Measurements from ENCODE around the gene RETN.
A peak's percentile ranks its signal among the peaks of the same experiment; 100 is the strongest.
"Not testable (repeated sequence)": the region's sequence is repeated elsewhere in the genome, so short reads cannot be mapped to it uniquely, and the experiment has no call there.

Gene RETN

GRCh38 chr19:7638802-7639465, 29.9 kb upstream of the RETN start:
- DNase-seq = no peak

DNA sequence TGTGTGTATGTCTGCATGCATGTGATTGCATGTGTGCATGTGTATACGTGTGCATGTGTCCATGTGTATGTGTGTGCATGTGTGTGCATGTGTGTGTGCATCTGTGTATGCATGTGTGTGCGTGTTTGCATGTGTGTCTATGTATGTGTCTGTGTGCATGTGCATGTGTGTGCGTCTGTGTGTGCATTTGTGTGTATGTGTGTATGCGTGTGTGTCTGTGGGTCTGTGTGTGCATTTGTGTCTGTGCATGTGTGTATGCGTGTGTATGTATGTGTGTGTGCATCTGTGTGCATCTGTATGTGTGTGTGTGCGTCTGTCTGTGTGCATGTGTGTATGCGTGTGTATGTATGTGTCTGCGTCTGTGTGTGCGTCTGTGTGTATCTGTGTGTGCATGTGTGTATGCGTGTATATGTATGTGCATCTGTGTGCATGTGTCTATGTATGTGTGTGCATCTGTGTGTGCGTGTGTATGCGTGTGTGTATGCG, 28.9 kb upstream of the RETN start:
- DNase-seq = no peak

DNA sequence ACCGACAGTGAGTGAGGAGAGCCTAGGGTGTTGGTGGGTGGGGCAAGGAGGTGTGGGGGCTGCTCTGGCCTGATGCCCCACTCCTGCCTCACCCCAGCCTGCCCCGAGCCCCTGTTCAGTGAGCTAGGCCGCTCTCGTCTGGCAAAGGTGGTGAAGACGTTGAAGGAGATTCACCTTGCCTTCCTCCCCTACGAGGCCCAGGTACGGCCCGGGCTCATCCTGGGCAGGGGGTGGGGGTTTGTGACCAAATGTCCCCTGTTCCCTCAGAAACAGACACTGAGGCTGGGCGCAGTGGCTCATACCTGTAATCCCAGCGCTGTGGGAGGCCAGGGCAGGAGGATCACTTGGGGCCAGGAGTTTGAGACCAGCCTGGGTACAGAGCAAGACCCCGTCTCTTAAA, 28.0 kb upstream of the RETN start:
- DNase-seq = no peak

DNA sequence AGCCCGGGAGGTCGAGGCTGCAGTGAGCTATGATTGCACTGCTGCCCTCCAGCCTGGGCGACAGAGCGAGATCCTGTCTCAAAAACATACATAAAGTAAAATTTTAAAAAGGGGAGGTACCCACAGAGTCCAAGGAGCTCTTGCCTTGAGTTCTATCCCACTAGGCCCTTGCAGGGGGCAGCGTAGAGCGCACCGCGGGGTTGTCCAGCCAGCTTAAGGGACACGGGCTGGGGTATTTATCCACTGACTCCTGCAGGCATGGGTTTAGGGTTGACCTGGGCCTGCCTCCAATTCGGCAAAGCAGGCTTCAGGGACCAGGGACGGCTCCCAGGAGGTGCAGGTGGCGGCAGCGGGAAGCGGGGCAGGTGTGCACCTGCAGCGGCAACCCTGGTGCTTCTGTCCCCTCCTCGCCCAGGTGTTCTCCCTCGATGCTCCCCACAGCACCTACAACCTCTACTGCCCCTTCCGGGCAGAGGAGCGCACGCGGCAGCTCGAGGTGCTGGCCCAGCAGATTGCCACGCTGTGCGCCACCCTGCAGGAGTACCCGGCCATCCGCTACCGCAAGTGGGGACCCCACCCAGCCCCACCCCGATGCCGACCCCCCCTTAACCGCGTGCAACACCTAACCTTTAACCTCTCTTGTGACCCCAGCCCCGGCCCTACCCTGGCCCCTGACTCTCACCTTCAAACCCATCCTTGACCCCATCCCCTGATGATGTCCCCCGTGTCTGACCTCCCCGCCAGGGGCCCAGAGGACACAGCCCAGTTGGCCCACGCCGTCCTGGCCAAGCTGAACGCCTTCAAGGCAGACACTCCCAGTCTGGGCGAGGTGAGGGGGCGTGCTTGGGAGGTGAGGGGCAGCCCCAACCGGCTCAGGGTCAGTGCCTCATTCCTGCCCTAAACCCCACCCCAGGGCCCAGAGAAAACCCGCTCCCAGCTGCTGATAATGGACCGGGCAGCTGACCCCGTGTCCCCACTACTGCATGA, 27.3 kb upstream of the RETN start:
- no peak for DNase-seq

DNA sequence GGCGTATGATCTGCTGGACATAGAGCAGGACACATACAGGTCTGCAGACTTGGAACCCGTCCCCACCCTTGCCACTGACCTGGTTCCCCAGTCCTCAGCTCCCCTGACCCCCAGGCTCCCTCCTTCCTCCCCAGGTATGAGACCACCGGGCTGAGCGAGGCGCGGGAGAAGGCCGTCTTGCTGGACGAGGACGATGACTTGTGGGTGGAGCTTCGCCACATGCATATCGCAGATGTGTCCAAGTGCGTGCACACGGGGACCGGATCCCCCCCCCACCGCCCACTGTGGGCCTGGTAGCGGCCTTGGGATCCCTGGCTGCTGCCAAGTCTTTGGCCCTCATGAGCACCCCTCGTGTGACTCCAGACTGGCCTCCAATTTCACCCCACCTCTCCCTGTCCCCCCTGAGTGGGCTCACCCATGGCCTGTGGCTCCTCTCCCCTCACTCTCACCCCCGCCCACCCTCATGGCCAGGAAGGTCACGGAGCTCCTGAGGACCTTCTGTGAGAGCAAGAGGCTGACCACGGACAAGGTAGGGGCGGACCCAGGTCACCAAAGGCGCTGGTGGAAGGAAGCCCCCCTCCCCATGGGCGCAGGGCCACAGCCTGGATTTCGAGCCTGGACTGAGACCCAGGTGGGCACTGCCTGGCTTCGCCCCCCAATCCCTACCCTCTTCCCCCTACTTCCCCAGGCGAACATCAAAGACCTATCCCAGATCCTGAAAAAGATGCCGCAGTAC, 26.4 kb upstream of the RETN start:
- DNase-seq = no peak

- no peak for DNase-seq
Measured at GRCh38 chr19:7643031-7643415, 25.8 kb upstream of the RETN start.

DNA sequence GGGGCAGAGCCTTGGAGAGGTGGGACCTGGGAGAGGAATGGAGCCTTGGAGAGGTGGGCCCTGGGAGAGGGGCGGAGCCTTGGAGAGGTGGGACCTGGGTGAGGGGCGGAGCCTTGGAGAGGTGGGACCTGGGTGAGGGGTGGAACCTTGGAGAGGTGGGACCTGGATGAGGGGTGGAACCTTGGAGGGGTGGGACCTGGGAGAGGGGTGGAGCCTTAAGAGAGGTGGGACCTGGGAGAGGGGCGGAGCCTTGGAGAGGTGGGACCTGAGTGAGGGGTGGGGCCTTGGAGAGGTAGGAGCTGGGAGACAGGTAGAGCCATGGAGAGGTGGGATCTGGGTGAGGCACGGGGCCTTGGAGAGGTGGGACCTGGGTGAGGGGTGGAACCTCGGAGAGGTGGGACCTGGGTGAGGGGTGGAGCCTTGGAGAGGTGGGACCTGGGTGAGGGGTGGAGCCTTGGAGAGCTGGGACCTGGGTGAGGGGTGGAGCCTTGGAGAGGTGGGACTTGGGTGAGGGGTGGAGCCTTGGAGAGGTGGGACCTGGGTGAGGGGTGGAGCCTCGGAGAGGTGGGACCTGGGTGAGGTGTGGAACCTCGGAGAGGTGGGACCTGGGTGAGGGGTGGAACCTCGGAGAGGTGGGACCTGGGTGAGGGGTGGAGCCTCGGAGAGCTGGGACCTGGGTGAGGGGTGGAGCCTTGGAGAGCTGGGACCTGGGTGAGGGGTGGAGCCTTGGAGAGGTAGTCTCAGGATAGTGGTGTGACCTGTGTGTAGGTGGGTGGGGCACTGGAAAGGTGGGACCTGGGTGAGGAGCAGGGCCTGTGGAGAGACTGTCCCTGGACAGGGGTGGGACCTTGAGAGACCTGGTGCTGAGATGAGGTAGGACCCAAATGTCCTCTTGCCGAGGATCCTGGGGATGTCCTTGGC, 25.0 kb upstream of the RETN start:
- DNase-seq = not testable (repeated sequence)

DNA sequence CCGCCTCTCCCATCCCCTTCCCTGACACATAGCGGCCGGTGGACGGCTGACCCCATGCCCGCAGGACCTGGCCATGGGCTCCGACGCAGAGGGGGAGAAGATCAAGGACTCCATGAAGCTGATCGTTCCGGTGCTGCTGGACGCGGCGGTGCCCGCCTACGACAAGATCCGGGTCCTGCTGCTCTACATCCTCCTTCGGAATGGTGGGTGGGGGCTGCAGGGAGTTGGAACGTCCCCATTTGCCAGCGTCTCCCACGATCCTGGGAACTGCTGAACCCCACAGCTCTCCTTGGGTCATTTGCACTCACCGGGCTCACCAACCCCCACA, 24.3 kb upstream of the RETN start:
- no peak for DNase-seq

DNA sequence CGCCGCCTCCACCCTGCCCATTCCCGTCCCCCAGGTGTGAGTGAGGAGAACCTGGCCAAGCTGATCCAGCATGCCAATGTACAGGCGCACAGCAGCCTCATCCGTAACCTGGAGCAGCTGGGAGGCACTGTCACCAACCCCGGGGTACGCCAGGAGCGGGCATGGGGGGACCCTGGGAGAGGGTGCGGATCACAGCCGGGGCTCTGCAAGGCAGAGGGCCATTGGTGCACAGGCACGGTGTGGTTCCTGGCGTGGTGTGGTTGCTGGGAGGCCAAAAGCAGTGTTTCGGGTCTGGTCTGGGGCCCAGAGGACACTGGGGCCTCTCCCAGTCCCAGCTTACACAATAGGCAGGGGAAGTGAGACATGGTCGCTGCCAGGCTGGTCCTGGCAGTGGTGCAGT, 23.7 kb upstream of the RETN start:
- DNase-seq = no peak

DNA sequence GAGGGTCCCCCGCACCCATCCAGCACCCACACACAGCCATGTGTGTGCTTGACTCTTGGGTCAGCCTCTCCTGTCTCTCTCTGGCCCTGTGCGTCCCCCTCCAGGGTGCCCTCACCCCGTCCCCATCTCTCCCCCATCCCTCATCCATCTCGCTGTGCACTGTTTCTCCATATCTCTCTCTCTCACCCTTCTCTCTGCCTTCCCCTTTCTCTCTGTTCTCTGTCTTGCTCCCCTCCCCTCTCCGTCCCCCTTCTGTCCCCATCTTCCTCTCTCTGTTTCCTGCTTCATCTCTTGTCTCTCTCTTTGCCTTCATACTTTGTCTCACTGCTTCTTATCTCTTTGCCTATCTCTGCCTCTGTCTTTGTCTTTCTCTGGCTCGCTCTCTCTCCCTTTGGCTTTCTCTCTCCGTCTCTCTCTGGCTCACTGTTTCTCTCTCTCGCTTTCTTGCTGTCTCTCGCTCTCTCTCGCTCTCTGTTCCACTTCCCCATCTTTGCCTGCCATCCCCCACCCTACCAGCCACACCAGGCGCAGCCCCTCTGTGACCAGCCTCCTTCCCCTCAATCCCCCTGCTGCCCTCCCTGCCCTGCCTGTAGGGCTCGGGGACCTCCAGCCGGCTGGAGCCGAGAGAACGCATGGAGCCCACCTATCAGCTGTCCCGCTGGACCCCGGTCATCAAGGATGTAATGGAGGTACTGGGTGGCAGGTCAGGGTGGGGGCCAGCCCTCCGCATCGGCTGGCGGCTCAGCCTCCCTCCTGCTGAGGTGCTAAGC, 23.0 kb upstream of the RETN start:
- DNase-seq = no peak

DNA sequence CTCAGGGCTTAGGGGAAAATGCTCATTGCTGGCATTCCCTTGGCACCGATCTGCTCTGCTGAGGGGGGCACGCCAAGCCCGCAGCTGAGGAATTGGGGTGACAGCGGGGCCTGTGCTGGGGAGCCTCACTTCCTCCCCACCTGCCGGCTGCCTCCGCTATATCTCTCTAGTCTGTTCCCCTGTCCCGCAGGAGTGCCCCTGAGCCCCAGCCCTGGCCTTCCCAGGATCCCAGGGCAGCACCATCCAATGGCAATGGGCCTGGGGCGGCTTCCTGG, 22.5 kb upstream of the RETN start:
- DNase-seq = no peak

DNA sequence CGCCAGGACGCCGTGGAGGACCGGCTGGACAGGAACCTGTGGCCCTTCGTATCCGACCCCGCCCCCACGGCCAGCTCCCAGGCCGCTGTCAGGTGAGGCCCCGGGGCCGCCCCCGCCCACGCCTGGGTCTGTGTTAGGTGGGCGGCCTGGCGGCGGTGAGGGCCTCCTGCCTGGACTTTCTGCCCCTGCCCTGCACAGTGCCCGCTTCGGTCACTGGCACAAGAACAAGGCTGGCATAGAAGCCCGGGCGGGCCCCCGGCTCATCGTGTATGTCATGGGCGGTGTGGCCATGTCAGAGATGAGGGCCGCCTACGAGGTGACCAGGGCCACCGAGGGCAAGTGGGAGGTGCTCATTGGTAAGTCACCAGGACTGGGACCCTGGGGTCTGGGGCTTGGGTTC, 21.7 kb upstream of the RETN start:
- no peak for DNase-seq

DNA sequence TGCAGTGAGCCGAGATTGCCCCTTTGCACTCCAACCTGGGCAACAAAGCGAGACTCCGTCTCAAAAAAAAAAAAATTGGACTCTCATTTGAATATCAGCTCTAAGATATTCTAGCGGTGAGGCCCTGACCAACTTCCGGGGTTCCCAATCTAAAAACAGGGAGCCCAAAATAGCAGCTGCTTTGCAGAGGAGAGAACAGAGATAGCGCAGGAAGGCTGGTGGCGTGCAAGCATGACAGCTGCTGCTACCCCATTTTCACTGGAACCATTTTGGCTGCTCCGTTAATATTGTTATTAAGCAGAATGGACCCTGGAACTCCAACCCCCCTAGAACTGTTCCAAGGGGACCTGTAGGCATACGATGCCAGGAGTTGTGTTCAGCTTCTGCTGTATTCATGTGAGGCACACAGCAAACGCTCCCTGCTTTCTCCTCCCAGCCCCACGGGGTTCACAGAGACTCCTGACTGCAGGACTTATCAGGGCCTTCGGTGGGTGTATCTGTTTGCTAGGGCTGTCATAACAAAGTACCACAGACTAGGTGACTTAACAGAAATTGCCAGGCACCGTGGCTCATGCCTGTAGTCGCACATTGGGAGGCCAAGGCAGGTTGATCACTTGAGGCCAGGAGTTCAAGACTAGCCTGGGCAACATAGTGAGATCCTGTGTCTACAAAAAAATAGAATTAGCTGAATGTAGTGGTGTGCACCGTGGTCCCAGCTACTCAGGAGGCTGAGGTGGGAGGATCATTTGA, 20.4 kb upstream of the RETN start:
- no peak for DNase-seq

DNA sequence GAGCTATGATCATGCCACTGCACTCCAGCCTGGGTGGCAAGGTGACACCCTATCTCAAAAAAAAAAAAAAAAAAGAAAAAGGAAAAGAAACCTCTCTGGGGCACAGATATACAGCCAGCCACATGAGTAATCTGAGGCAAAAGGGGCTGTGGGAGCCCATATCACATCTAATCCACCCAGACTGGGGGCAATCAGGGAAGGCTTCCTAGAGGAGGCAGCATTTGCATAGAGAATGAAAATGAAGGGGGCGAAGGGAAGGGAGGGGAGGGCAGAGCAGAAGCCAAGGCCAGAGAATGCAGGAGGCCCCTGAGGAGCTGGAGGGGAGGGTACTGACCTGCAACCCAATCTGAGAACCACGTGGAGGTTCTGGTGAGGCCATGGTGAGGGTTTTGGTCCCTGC, 18.7 kb upstream of the RETN start:
- DNase-seq = no peak

DNA sequence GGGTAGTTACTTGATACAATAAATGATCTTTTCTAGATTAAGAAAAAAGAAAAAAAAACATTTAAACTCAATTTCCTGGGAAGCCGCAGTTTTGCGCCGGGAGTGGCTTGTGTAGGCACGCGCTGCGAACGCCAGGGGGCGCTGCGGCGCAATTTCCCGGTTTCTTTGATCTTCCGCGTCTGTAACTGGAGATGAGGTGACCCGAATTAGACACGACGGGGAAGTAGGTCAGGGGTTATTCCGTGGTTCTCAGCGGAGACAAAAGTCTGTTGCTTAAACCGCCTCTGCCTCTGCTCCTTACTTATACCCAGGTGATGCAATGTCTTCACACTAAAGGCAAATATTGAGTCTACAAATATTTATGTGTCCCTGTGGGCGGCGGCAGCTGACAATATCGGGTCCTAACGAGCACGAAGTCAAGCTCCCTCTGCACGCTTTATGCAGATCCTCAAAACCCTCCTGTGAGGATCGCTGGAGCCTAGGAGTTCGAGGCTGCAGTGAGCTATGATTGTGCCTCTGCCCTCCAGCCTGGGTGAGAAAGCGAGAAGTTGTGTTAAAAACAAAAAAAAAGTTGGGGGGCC, 16.7 kb upstream of the RETN start:
- peak in 1 of 2 experiments; percentile 69 for DNase-seq

DNA sequence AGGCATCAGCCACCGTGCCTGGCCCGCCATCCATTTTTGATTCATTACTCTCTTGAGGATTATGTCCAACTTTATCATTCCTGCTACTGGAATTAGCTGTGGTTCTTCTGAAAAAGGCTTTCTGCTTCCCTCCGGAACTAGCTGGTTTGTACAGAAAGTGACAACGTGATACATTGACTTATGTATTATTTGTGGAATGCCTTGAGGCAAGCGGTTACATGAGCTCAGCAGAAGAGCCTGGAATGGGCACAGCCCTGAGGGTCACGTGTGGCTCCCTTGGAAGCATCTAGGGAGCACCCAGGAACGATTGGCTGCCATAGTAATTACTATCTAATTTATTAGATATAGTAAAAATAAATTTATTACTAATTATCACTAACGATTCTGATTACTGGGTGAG, 14.4 kb upstream of the RETN start:
- no peak for DNase-seq

GRCh38 chr19:7655581-7655980, 13.3 kb upstream of the RETN start:
- no peak for DNase-seq

DNA sequence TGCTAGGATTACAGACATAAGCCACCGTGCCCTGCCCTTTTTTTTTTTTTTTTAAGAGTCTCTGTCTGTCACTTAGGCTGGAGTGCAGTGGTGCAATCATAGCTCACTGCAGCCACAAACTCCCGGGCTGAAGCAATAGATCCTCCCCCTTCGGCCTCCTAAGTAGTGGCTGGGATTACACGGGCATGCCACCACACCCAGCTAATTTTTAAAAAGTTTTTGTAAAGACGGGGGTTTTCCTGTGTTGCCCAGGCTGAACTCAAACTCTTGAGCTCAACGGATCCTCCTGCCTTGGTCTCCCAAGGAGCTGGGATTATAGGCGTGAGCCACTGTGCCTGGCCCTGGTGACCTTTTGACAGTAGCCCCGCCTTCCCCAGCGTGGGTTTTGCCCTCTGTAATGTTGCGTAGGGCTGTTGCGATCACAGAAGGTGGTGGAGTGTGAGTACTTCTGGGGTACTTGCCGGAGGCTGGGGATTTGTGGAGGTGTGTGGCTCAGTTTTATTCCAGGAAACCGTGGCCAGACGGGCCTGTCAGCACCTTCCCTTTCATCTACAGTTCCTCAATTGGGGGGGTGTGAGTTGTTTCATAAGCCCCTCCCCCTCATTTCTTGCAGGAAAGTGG, 11.6 kb upstream of the RETN start:
- DNase-seq = no peak

GRCh38 chr19:7658219-7658686, 10.6 kb upstream of the RETN start:
- DNase-seq = no peak

Data from cerebellar nuclear complex (tissue), 1 donor.